Measurements from ENCODE around the gene SLC7A5.
"Not testable (repeated sequence)": the region's sequence is repeated elsewhere in the genome, so short reads cannot be mapped to it uniquely, and the experiment has no call there.

SLC7A5 gene

GRCh38 chr16:87858151-87858993 lies 10.9 kb downstream of the SLC7A5 start:
- Histone ChIP-seq H3K79me1 (replicated peaks; ENCODE audit: low read length, poor library complexity, severe bottlenecking) (peaks cover 14% of the 10 kb centered on the region), H3K4me1 (ENCODE audit: control insufficient read depth, insufficient read depth, low read depth, low read length) (peaks cover 59% of the 10 kb centered on the region), H4K91ac (ENCODE audit: low read length) (peak overlapping the region; percentile 62), H2AK5ac (ENCODE audit: low read length, severe bottlenecking) (peak overlapping the region; percentile 77), H3K36me3 (ENCODE audit: control insufficient read depth in 1 of 2, insufficient read depth in 2 of 2, low read depth in 1 of 2, low read length in 2 of 2) (peaks cover 0 to 28% of the 10 kb centered on the region in 2 experiments), H2BK12ac (ENCODE audit: low read length in 2 of 2) (peak overlapping the region; percentile 6 to 22)
- not testable (repeated sequence) for H3K4me3 ChIP-seq (ENCODE audit: insufficient read depth in 1 of 2, low read depth in 1 of 2, low read length in 2 of 2); H3K4ac ChIP-seq (ENCODE audit: low read depth in 1 of 2, low read length in 2 of 2); H3K23ac ChIP-seq (ENCODE audit: low read length in 2 of 2); H3K27ac ChIP-seq (ENCODE audit: low read length, poor library complexity, severe bottlenecking); H4K8ac ChIP-seq (ENCODE audit: low read length); H2BK5ac ChIP-seq (ENCODE audit: low read depth, low read length, poor library complexity, severe bottlenecking); H3K9me3 ChIP-seq (ENCODE audit: control insufficient read depth, low read length); H2BK120ac ChIP-seq (ENCODE audit: low read depth, low read length); H2BK15ac ChIP-seq (ENCODE audit: low read depth, poor library complexity, severe bottlenecking); DNase-seq; H3K9ac ChIP-seq (ENCODE audit: low read length); H3K27me3 ChIP-seq (ENCODE audit: control insufficient read depth in 1 of 2, insufficient read depth in 1 of 2, low read length in 2 of 2); H3K4me2 ChIP-seq (ENCODE audit: low read length, poor library complexity, severe bottlenecking); H3K14ac ChIP-seq (ENCODE audit: low read length in 2 of 2); H3K18ac ChIP-seq (ENCODE audit: low read depth in 1 of 2, low read length in 2 of 2); H2AFZ ChIP-seq (ENCODE audit: low read depth, low read length)
- 88% methylated on average over 27 of the region's 27 CpGs for WGBS

- H2AK5ac ChIP-seq (ENCODE audit: low read length, severe bottlenecking), result no peak overlapping the region
- no peak overlapping the region for H3K9ac ChIP-seq (ENCODE audit: low read length)
- no peak overlapping the region for H2BK120ac ChIP-seq (ENCODE audit: low read depth, low read length)
- WGBS, result 81% methylated on average over 15 of the region's 15 CpGs
- no peak overlapping the region for H2BK5ac ChIP-seq (ENCODE audit: low read depth, low read length, poor library complexity, severe bottlenecking)
- no peak overlapping the region for H2AFZ ChIP-seq (ENCODE audit: low read depth, low read length)
- DNase-seq, result no peak
- H3K79me1 ChIP-seq (replicated peaks; ENCODE audit: low read length, poor library complexity, severe bottlenecking), result peaks cover 17% of the 10 kb centered on the region
- H3K4me3 ChIP-seq (ENCODE audit: insufficient read depth in 1 of 2, low read depth in 1 of 2, low read length in 2 of 2), result no peak overlapping the region
- peak overlapping the region; percentile 26 for H2BK15ac ChIP-seq (ENCODE audit: low read depth, poor library complexity, severe bottlenecking)
- H3K36me3 ChIP-seq (ENCODE audit: control insufficient read depth in 1 of 2, insufficient read depth in 2 of 2, low read depth in 1 of 2, low read length in 2 of 2), result peaks cover 0 to 23% of the 10 kb centered on the region in 2 experiments
- peak overlapping the region; percentile 34 for H3K27ac ChIP-seq (ENCODE audit: low read length, poor library complexity, severe bottlenecking)
- H4K91ac ChIP-seq (ENCODE audit: low read length), result peak overlapping the region; percentile 84
- peak overlapping the region in 1 of 2 experiments; percentile 36 for H3K23ac ChIP-seq (ENCODE audit: low read length in 2 of 2)
- no peaks in the 10 kb centered on the region for H3K9me3 ChIP-seq (ENCODE audit: control insufficient read depth, low read length)
- peak overlapping the region; percentile 68 to 69 for H3K18ac ChIP-seq (ENCODE audit: low read depth in 1 of 2, low read length in 2 of 2)
- H3K4me1 ChIP-seq (ENCODE audit: control insufficient read depth, insufficient read depth, low read depth, low read length), result peaks cover 68% of the 10 kb centered on the region
- H3K27me3 ChIP-seq (ENCODE audit: control insufficient read depth in 1 of 2, insufficient read depth in 1 of 2, low read length in 2 of 2), result no peaks in the 10 kb centered on the region
- H4K8ac ChIP-seq (ENCODE audit: low read length), result peak overlapping the region; percentile 13
- peak overlapping the region; percentile 14 to 47 for H2BK12ac ChIP-seq (ENCODE audit: low read length in 2 of 2)
- peak overlapping the region in 1 of 2 experiments; percentile 57 for H3K4ac ChIP-seq (ENCODE audit: low read depth in 1 of 2, low read length in 2 of 2)
- no peak overlapping the region for H3K4me2 ChIP-seq (ENCODE audit: low read length, poor library complexity, severe bottlenecking)
- H3K14ac ChIP-seq (ENCODE audit: low read length in 2 of 2), result peak overlapping the region in 1 of 2 experiments; percentile 58
Measured at GRCh38 chr16:87856791-87857228, 12.5 kb downstream of the SLC7A5 start.

GRCh38 chr16:87855852-87856715 lies 13.2 kb downstream of the SLC7A5 start:
- no peaks in the 10 kb centered on the region for H3K9me3 ChIP-seq (ENCODE audit: control insufficient read depth, low read length)
- peak overlapping the region; percentile 57 for H4K8ac ChIP-seq (ENCODE audit: low read length)
- peak; percentile 88 for DNase-seq
- peak overlapping the region; percentile 68 to 69 for H3K18ac ChIP-seq (ENCODE audit: low read depth in 1 of 2, low read length in 2 of 2)
- peak overlapping the region in 1 of 2 experiments; percentile 57 for H3K4ac ChIP-seq (ENCODE audit: low read depth in 1 of 2, low read length in 2 of 2)
- peaks cover 70% of the 10 kb centered on the region for H3K4me1 ChIP-seq (ENCODE audit: control insufficient read depth, insufficient read depth, low read depth, low read length)
- no peak overlapping the region for H2BK5ac ChIP-seq (ENCODE audit: low read depth, low read length, poor library complexity, severe bottlenecking)
- peak overlapping the region; percentile 53 for H2AK5ac ChIP-seq (ENCODE audit: low read length, severe bottlenecking)
- peak overlapping the region; percentile 21 for H2BK120ac ChIP-seq (ENCODE audit: low read depth, low read length)
- WGBS, result 53% methylated on average over 26 of the region's 26 CpGs
- no peak overlapping the region for H3K9ac ChIP-seq (ENCODE audit: low read length)
- H3K27me3 ChIP-seq (ENCODE audit: control insufficient read depth in 1 of 2, insufficient read depth in 1 of 2, low read length in 2 of 2), result peaks cover 0 to 4% of the 10 kb centered on the region in 2 experiments
- H4K91ac ChIP-seq (ENCODE audit: low read length), result peak overlapping the region; percentile 74
- H3K4me2 ChIP-seq (ENCODE audit: low read length, poor library complexity, severe bottlenecking), result peak overlapping the region; percentile 49
- H2BK15ac ChIP-seq (ENCODE audit: low read depth, poor library complexity, severe bottlenecking), result peak overlapping the region; percentile 29
- peaks cover 15% of the 10 kb centered on the region for H3K79me1 ChIP-seq (replicated peaks; ENCODE audit: low read length, poor library complexity, severe bottlenecking)
- peak overlapping the region; percentile 46 for H2AFZ ChIP-seq (ENCODE audit: low read depth, low read length)
- peaks cover 3 to 25% of the 10 kb centered on the region in 2 experiments for H3K36me3 ChIP-seq (ENCODE audit: control insufficient read depth in 1 of 2, insufficient read depth in 2 of 2, low read depth in 1 of 2, low read length in 2 of 2)
- peak overlapping the region in 1 of 2 experiments; percentile 71 for H3K14ac ChIP-seq (ENCODE audit: low read length in 2 of 2)
- H3K4me3 ChIP-seq (ENCODE audit: insufficient read depth in 1 of 2, low read depth in 1 of 2, low read length in 2 of 2), result no peak overlapping the region
- H2BK12ac ChIP-seq (ENCODE audit: low read length in 2 of 2), result peak overlapping the region; percentile 23 to 44
- peak overlapping the region; percentile 64 for H3K27ac ChIP-seq (ENCODE audit: low read length, poor library complexity, severe bottlenecking)
- no peak overlapping the region for H3K23ac ChIP-seq (ENCODE audit: low read length in 2 of 2)
